Dermis blood vessel endothelial cell (primary cell): ENCODE measurements around the gene SET. TPM values are rescaled to one million over a fixed set of nuclear protein-coding genes. Genes with fewer than 3 reads are reported as not detected.
"Not testable (repeated sequence)": the region's sequence is repeated elsewhere in the genome, so short reads cannot be mapped to it uniquely, and the experiment has no call there.

Source experiments
- DNase-seq: peaks from one replicate; pipeline ENCODE4 v3.0.0; 2010
- total RNA-seq: library from RNA; depleted of rRNA; stranded (reverse); fragments of >200 nt; gene quantifications from 2 replicates; pipeline ENCODE4 v1.2.3, GENCODE V29; 2014

Gene SET
- total RNA-seq, 1 donor from 2014 or later, result 512 TPM

GRCh38 chr9:128687453-128687852, 1.6 kb upstream of the SET start:
- DNase-seq, result no peak

GRCh38 chr9:128689293-128689774, 312 bp downstream of the SET start:
- peak; percentile 64 for DNase-seq

GRCh38 chr9:128689820-128690683, 1.0 kb downstream of the SET start:
- peak; percentile 67 for DNase-seq

- DNase-seq, result no peak
Measured at GRCh38 chr9:128690684-128691034, 1.6 kb downstream of the SET start.

- DNase-seq, result not testable (repeated sequence)
Measured at GRCh38 chr9:128693738-128694137, 4.7 kb downstream of the SET start.

- no peak for DNase-seq
Measured at GRCh38 chr9:128694344-128694743, 5.3 kb downstream of the SET start.

GRCh38 chr9:128696923-128697707, 8.1 kb downstream of the SET start:
- no peak for DNase-seq

- not testable (repeated sequence) for DNase-seq
Measured at GRCh38 chr9:128699096-128699795, 10.2 kb downstream of the SET start.

GRCh38 chr9:128701227-128701854, 12.3 kb downstream of the SET start:
- DNase-seq, result peak; percentile 45

GRCh38 chr9:128702445-128702948, 13.5 kb downstream of the SET start, which contains the start of gene PKN3:
TSS of gene PKN3 (plus strand) at chr9:128702503. CDS start at chr9:128702916, 413 bp downstream.
- peak; percentile 92 for DNase-seq

- DNase-seq, result peak; percentile 42
Measured at GRCh38 chr9:128702949-128703615, 14.1 kb downstream of the SET start.

GRCh38 chr9:128703616-128704355, 14.8 kb downstream of the SET start:
- peak; percentile 65 for DNase-seq

- DNase-seq, result no peak
Measured at GRCh38 chr9:128704356-128704670, 15.3 kb downstream of the SET start.

GRCh38 chr9:128705051-128705965, 16.3 kb downstream of the SET start:
- no peak for DNase-seq

GRCh38 chr9:128706045-128706444, 17.0 kb downstream of the SET start:
- DNase-seq, result no peak

GRCh38 chr9:128706671-128707381, 17.8 kb downstream of the SET start:
- DNase-seq, result no peak

- DNase-seq, result no peak
Measured at GRCh38 chr9:128707446-128707845, 18.4 kb downstream of the SET start.

GRCh38 chr9:128712451-128713410, 23.7 kb downstream of the SET start:
- DNase-seq, result no peak
